ENCODE data around the gene PROZ.

DNA sequence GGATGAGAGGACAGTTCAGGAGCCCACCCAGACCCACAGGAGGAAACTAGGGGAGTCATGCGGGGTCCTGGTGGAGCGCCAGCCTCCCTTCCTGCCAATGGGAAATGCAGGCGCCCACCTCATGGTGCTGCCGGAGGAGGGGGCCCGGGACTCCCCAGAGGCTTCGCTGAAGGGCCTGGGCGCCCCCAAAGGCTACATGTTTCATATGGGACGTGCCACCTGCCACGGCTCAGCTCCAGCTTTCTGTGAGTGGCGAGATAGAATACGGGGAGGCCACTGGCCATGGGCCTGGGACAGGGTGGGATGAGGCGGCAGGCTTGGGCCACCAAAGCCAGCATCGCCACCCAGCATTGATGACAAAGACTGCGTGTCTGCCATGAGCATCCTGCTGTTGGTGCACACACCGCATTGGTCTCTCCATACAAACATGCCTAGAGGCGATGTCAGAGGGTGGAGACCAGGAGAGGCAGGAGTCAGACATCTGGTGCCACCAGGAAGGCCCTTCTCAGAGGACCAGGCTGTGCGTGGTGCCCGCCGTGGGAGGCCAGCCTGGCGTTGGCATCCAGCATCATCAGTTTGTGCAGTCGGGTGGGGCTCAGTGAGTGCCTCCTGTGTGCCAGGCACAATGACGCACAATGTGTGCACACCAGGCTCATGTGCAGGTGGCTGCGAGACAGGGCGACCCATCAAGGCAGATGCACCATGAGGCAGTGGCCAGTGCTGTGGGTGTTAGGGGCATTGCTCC is 37.1 kb upstream of the PROZ start:
- TF ChIP-seq, protein P1, sequence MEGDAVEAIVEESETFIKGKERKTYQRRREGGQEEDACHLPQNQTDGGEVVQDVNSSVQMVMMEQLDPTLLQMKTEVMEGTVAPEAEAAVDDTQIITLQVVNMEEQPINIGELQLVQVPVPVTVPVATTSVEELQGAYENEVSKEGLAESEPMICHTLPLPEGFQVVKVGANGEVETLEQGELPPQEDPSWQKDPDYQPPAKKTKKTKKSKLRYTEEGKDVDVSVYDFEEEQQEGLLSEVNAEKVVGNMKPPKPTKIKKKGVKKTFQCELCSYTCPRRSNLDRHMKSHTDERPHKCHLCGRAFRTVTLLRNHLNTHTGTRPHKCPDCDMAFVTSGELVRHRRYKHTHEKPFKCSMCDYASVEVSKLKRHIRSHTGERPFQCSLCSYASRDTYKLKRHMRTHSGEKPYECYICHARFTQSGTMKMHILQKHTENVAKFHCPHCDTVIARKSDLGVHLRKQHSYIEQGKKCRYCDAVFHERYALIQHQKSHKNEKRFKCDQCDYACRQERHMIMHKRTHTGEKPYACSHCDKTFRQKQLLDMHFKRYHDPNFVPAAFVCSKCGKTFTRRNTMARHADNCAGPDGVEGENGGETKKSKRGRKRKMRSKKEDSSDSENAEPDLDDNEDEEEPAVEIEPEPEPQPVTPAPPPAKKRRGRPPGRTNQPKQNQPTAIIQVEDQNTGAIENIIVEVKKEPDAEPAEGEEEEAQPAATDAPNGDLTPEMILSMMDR (IDR thresholded peaks at IDR 0.05), result no peak
- TF ChIP-seq POLR2A (IDR thresholded peaks at IDR 0.05), result no peak
